Measurements from ENCODE around the gene RAB36. TPM values are rescaled to one million over a fixed set of nuclear protein-coding genes. Genes with fewer than 3 reads are reported as not detected.

RAB36 gene
- total RNA-seq, 3 donors from 2014 or later: 1.3 to 4.8 (median 2.9) TPM

GRCh38 chr22:23140385-23140784 lies 4.9 kb upstream of the RAB36 start:
- no peak for DNase-seq (ENCODE audit: low spot score in 2 of 2)
- Histone ChIP-seq H3K9me3 (no peaks in the 10 kb centered on the region), H3K27me3 (no peaks in the 10 kb centered on the region), H3K27ac (no peak overlapping the region), H3K4me3 (no peak overlapping the region), H3K4me1 (peaks cover 0 to 1% of the 10 kb centered on the region in 2 donors), H3K36me3 (no peaks in the 10 kb centered on the region)
- intact Hi-C loops (cut with DNase I; ENCODE audit: low total_unique reads): no loop called here
- TF ChIP-seq CTCF (IDR thresholded peaks at IDR 0.05) (no peak), POLR2A (IDR thresholded peaks at IDR 0.05) (no peak), POLR2AphosphoS5 (IDR thresholded peaks at IDR 0.05) (no peak)

GRCh38 chr22:23142546-23143105 lies 2.7 kb upstream of the RAB36 start:
- no peaks in the 10 kb centered on the region for H3K9me3 ChIP-seq
- peaks cover 7 to 8% of the 10 kb centered on the region in 2 donors for H3K4me1 ChIP-seq
- TF ChIP-seq POLR2A (IDR thresholded peaks at IDR 0.05) (no peak), CTCF (IDR thresholded peaks at IDR 0.05) (no peak)
- H3K36me3 ChIP-seq: no peaks in the 10 kb centered on the region
- H3K27me3 ChIP-seq: no peaks in the 10 kb centered on the region
- peak overlapping the region in 2 of 3 donors; percentile 23 to 56 for H3K4me3 ChIP-seq
- intact Hi-C loops (cut with DNase I; ENCODE audit: low total_unique reads): no loop called here
- H3K27ac ChIP-seq: peak overlapping the region; percentile 48 to 59
- DNase-seq (ENCODE audit: low spot score in 2 of 2): no peak

GRCh38 chr22:23143119-23143518 lies 2.2 kb upstream of the RAB36 start:
- Histone ChIP-seq H3K27me3 (no peaks in the 10 kb centered on the region), H3K4me1 (peaks cover 7 to 12% of the 10 kb centered on the region in 2 donors), H3K36me3 (no peaks in the 10 kb centered on the region), H3K9me3 (no peaks in the 10 kb centered on the region), H3K27ac (no peak overlapping the region), H3K4me3 (no peak overlapping the region)
- no peak for DNase-seq (ENCODE audit: low spot score in 2 of 2)
- intact Hi-C loops (cut with DNase I; ENCODE audit: low total_unique reads): no loop called here
- TF ChIP-seq POLR2AphosphoS5 (IDR thresholded peaks at IDR 0.05) (no peak), CTCF (IDR thresholded peaks at IDR 0.05) (no peak), POLR2A (IDR thresholded peaks at IDR 0.05) (no peak)

GRCh38 chr22:23144432-23144831 lies 845 bp upstream of the RAB36 start:
- Histone ChIP-seq H3K4me3 (peak overlapping the region in 1 of 3 donors; percentile 73), H3K36me3 (no peaks in the 10 kb centered on the region), H3K27ac (peak overlapping the region; percentile 71 to 91), H3K27me3 (no peaks in the 10 kb centered on the region), H3K9me3 (no peaks in the 10 kb centered on the region), H3K4me1 (peaks cover 7 to 13% of the 10 kb centered on the region in 2 donors)
- intact Hi-C loops (cut with DNase I; ENCODE audit: low total_unique reads): no loop called here
- no peak for TF ChIP-seq POLR2AphosphoS5 (IDR thresholded peaks at IDR 0.05)
- TF ChIP-seq CTCF (IDR thresholded peaks at IDR 0.05): no peak
- TF ChIP-seq POLR2A (IDR thresholded peaks at IDR 0.05): no peak
- DNase-seq (ENCODE audit: low spot score in 2 of 2): no peak

GRCh38 chr22:23145878-23146470 lies 697 bp downstream of the RAB36 start:
- Histone ChIP-seq H3K4me1 (peaks cover 7 to 13% of the 10 kb centered on the region in 2 donors), H3K36me3 (no peaks in the 10 kb centered on the region), H3K27me3 (no peaks in the 10 kb centered on the region), H3K27ac (peak overlapping the region; percentile 71 to 91), H3K9me3 (no peaks in the 10 kb centered on the region), H3K4me3 (peak overlapping the region; percentile 39 to 73 (median 48))
- TF ChIP-seq POLR2AphosphoS5 (IDR thresholded peaks at IDR 0.05) (no peak), CTCF (IDR thresholded peaks at IDR 0.05) (no peak), POLR2A (IDR thresholded peaks at IDR 0.05) (no peak)
- intact Hi-C loops (cut with DNase I; ENCODE audit: low total_unique reads): no loop called here
- DNase-seq (ENCODE audit: low spot score in 2 of 2): no peak
